Measurements from ENCODE around the gene GPR37.

DNA sequence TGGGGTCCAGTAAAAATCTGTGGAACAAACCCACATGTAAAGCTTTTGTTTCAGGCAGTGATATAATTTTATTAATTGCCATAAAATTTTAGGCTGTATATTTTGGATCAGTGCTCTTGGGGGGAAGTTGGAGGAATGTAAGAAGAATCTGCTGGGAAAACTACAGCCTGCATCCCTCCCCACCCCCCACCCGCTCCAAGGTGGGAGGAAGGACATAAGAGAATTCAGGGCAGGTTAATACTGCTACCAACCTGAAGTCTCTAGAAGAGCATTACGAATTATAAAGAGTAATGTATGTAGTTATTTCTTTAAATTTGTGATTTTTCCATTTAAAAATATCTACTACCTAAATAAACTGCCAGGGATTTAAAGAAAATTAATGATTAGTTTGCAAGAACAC is 47.2 kb upstream of the GPR37 start:
- TF ChIP-seq, protein P1, sequence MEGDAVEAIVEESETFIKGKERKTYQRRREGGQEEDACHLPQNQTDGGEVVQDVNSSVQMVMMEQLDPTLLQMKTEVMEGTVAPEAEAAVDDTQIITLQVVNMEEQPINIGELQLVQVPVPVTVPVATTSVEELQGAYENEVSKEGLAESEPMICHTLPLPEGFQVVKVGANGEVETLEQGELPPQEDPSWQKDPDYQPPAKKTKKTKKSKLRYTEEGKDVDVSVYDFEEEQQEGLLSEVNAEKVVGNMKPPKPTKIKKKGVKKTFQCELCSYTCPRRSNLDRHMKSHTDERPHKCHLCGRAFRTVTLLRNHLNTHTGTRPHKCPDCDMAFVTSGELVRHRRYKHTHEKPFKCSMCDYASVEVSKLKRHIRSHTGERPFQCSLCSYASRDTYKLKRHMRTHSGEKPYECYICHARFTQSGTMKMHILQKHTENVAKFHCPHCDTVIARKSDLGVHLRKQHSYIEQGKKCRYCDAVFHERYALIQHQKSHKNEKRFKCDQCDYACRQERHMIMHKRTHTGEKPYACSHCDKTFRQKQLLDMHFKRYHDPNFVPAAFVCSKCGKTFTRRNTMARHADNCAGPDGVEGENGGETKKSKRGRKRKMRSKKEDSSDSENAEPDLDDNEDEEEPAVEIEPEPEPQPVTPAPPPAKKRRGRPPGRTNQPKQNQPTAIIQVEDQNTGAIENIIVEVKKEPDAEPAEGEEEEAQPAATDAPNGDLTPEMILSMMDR (IDR thresholded peaks at IDR 0.05; ENCODE audit: poor library complexity, severe bottlenecking): no peak
- TF ChIP-seq, protein P2, sequence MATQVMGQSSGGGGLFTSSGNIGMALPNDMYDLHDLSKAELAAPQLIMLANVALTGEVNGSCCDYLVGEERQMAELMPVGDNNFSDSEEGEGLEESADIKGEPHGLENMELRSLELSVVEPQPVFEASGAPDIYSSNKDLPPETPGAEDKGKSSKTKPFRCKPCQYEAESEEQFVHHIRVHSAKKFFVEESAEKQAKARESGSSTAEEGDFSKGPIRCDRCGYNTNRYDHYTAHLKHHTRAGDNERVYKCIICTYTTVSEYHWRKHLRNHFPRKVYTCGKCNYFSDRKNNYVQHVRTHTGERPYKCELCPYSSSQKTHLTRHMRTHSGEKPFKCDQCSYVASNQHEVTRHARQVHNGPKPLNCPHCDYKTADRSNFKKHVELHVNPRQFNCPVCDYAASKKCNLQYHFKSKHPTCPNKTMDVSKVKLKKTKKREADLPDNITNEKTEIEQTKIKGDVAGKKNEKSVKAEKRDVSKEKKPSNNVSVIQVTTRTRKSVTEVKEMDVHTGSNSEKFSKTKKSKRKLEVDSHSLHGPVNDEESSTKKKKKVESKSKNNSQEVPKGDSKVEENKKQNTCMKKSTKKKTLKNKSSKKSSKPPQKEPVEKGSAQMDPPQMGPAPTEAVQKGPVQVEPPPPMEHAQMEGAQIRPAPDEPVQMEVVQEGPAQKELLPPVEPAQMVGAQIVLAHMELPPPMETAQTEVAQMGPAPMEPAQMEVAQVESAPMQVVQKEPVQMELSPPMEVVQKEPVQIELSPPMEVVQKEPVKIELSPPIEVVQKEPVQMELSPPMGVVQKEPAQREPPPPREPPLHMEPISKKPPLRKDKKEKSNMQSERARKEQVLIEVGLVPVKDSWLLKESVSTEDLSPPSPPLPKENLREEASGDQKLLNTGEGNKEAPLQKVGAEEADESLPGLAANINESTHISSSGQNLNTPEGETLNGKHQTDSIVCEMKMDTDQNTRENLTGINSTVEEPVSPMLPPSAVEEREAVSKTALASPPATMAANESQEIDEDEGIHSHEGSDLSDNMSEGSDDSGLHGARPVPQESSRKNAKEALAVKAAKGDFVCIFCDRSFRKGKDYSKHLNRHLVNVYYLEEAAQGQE (IDR thresholded peaks at IDR 0.05; ENCODE audit: borderline replicate concordance): no peak
- TF ChIP-seq POLR2AphosphoS5 (IDR thresholded peaks at IDR 0.05): no peak
